Aortic smooth muscle cell (primary cell): ENCODE results near the gene SEPTIN8. TPM values are rescaled to one million over a fixed set of nuclear protein-coding genes. Genes with fewer than 3 reads are reported as not detected.

ENCODE experiments used
- total RNA-seq: library from RNA; depleted of rRNA; stranded (reverse); fragments of >200 nt; gene quantifications from 2 replicates; pipeline ENCODE4 v1.2.3, GENCODE V29; 2014

SEPTIN8 gene, protein sequence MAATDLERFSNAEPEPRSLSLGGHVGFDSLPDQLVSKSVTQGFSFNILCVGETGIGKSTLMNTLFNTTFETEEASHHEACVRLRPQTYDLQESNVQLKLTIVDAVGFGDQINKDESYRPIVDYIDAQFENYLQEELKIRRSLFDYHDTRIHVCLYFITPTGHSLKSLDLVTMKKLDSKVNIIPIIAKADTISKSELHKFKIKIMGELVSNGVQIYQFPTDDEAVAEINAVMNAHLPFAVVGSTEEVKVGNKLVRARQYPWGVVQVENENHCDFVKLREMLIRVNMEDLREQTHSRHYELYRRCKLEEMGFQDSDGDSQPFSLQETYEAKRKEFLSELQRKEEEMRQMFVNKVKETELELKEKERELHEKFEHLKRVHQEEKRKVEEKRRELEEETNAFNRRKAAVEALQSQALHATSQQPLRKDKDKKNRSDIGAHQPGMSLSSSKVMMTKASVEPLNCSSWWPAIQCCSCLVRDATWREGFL
- total RNA-seq, result 82.0 and 84.5 TPM in 2 replicates

DNA sequence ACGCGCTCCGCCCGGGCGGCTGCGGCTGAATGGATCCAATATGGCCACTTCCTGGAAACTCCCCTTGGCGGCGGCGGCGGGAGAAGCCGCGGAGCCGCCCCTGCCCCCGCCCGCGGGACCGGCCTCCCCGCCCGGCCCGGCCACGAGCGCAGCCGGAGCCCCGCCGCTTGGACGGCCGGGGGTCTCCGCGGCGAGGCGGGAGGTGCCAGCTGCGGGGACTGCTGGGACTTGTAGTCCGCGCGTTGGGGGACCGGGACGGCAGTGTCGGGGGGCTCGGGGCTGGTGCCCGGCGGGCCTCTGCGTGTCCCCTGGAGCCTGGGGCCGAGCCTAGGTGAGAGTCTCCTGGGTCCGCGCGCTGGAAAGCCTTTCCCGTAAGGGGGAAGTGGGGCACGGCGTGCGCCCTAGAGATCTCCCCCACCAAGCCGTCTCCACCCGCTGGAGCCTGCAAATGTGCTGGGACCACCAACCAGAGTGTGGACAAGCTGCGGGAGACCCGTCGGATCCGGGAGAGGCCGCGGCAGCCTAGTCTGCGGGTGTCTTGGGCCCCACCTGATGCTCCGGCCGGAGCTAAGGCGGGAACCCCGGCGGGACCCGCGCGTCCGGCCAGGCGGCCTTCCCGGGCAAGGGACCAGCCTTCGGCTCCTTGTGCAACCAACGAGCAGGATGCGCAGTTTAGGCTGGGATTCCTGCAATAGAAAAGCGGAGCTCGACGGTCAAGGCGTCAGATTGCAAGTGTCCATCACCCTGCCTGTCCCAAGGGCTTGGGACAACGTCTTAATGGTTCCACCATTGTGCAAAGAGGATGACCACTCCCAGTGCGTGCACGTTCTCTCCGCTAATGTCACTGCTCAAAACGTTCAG is at the start of gene SEPTIN8:
SEPTIN8 (minus strand) TSS at position 31 of the 861 bp plus-strand sequence. CDS start 102 bp downstream, outside the sequence.

DNA sequence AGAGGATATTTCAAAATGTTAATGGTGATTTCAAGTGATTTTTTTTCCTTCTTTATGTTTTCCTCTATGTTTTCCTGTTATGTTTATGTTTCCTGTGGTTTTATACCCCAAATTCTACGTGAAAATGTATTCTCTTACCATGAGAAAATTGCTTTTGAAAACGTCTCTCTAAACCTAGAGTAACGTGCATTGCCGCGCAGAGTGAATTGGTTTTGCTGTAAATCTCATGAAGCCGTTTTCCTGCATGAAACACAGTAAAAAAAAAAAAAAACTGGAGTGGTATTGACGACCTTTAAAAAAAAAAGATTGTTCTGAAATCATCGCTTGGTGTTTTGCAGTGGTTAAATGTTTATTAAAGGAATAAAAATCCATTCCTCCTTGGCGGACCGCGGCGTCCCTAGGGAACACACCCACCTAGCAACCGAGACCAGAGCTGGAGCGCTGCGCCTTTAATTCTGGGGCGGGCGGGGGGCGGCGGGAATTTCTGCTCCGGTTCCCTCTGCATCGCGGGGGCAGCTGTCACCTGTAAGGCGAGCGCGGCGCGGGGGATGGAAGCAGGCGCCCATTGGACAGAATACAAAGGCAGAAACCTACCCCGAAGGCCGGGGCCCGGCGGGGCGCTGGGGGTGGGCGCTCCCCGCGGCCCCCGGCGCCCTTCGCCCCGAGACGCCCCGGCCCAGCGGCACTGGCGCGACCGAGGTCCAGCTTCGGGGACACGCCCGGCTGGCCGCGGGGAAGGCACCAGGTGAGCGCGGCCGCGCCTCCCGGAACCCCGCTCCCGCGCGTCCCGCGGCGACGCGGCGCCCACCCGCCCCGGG is 36.0 kb upstream of the SEPTIN8 start, which contains the start of gene SOWAHA:
SOWAHA (plus strand) TSS at position 522 of the 818 bp plus-strand sequence. CDS start 320 bp downstream, outside the sequence.

DNA sequence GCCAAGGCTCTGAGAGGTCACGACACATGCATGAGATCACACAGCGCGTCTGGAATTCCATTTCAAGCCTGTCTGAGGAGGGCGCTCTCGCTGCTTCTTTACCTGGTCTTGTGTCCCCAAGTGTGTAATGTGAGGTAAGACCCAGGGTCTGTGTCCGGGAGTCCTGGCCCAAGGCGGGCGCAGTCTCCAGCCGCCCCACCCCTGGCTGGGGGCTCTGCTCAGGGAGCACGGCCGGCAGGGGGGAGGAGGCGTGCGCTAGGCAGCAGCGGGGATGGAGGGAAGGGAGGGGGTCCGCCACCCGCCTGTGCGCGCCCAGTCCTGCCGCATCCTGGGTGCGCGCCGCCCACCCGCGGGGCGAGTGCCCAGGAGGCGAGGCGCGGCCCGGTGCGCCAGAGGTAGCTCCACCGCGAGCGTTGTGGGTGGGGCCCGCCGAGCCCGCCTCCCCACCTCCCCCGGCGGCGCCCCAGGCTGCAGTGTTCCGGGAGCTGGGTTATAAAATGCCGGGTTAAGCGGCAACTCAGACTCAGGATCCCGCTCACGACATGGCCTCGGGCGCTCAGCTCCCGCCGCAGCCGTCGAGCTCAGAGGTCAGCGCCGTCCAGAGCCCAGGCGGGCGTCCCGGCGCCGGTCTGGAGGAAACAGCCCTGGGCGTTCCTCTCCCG is 30.0 kb downstream of the SEPTIN8 start, which contains the start of gene CCNI2:
CCNI2 (plus strand) TSS at position 473 of the 662 bp plus-strand sequence; CDS start at position 543, 70 bp downstream.

DNA sequence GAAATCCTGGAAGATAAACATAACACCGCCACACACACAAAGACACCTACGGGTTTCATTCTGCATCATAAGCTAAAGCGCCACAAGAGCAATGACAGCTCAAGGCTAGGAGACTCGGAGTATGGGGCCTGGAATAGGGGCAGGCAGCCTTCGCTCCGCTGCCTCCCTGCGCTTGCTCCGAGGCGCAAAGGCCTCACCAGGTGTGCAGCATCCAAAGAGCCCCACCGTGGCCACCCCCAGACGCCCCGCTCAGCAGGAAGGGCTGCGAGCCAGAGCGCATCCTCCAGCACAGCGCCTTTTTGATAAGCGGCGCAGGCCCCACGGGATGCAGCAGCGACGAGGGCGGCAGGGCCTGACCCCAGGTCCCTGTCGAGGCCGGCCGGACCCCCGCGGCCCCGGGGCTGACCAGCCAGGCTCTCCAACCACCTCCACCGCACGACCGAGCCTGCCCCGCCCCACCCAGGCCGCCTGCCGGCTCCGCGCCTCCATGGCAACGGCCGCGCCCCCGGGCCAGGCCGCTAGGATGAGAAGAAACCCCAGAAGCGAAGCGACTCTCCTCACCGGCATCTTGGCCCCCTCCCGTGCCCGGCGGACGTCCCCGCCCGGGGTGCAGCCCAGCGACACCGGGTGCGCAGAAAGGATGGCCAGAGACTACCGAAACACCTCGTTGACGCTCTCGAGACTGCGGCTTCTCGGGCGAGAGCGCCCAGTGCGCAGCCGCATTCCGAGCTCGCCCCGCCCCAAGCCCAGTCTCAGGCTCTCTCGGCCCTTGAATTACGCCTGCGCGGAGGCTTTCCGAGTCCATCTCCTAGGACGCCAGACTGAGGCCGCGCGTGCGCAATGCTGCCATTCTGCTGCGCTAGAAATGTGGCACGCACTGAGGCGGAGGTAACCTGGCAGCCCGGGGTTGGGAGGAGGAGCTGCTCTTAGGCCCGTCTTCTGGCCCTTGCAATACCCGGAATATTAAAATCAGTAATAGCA is 39.9 kb downstream of the SEPTIN8 start, which contains the start of gene KIF3A:
KIF3A (minus strand) TSS at position 694 of the 981 bp plus-strand sequence; CDS start at position 567, 127 bp downstream.

Other genes starting within 250 kb of the SEPTIN8 start
- not detected in 2 replicates for gene IL5, start 233.7 kb downstream of the SEPTIN8 start, total RNA-seq
- 32.2 and 44.0 TPM in 2 replicates for gene RAD50, start 220.3 kb downstream of the SEPTIN8 start, total RNA-seq
- gene IL13, start 119.1 kb downstream of the SEPTIN8 start, total RNA-seq, result not detected in 2 replicates
- gene IL4, start 103.2 kb downstream of the SEPTIN8 start, total RNA-seq, result not detected in 2 replicates
- 11.2 and 12.2 TPM in 2 replicates for gene KIF3A, start 39.7 kb downstream of the SEPTIN8 start, total RNA-seq
- gene CCNI2, start 29.8 kb downstream of the SEPTIN8 start, total RNA-seq, result not detected in 2 replicates
- gene SOWAHA, start 36.1 kb upstream of the SEPTIN8 start, total RNA-seq, result not detected in 2 replicates
- gene SHROOM1, start 53.4 kb upstream of the SEPTIN8 start, total RNA-seq, result 2.4 and 2.6 TPM in 2 replicates
- gene GDF9, start 89.2 kb upstream of the SEPTIN8 start, total RNA-seq, result 0.12 and 0.13 TPM in 2 replicates
- 138 and 186 TPM in 2 replicates for gene UQCRQ, start 89.4 kb upstream of the SEPTIN8 start, total RNA-seq
- gene LEAP2, start 96.4 kb upstream of the SEPTIN8 start, total RNA-seq, result 0.06 and 0.26 TPM in 2 replicates
- gene AFF4, start 186.4 kb upstream of the SEPTIN8 start, total RNA-seq, result 36.1 and 46.7 TPM in 2 replicates
- 9.1 and 12.0 TPM in 2 replicates for gene ZCCHC10, start 249.3 kb upstream of the SEPTIN8 start, total RNA-seq